MM.1S (cell line): Measurements from ENCODE around the gene TCF23.

Source experiments
- CTCF ChIP-seq: fragments of 300-600 bp; sonication (generic); IDR thresholded peaks from 2 replicates; pipeline ENCODE4 v1.5.1; 2016; ENCODE audit warnings: antibody characterized with exemption, low read length, mixed read lengths
- EZH2 ChIP-seq: fragments of 300-600 bp; sonication (generic); optimal IDR thresholded peaks from 2 replicates; pipeline ENCODE3; 2017; ENCODE audit warnings: low read depth, mild to moderate bottlenecking, antibody characterized with exemption, low read length, mixed read lengths
- EZH2phosphoT487 ChIP-seq: fragments of 300-600 bp; sonication (generic); IDR thresholded peaks from 2 replicates; pipeline ENCODE4 v1.6.1; 2018; ENCODE audit warnings: antibody characterized with exemption, low read length

- TF ChIP-seq EZH2 (no peak), CTCF (no peak), EZH2phosphoT487 (no peak)
Measured at GRCh38 chr2:27206346-27206745, 57.5 kb downstream of the TCF23 start.
